Mesenchymal stem cell (in vitro differentiated cells and primary cell): ENCODE results near the gene CTNNA3.

Source experiments
- DNase-seq: peaks from one replicate; pipeline ENCODE4 v3.0.0-alpha.2; 2013
- H2AFZ ChIP-seq: one replicate; pipeline ENCODE4 v1.6.1; 2013; ENCODE audit warnings: low read depth, mild to moderate bottlenecking, control low read depth, inconsistent platforms, low read length, moderate library complexity
- H2AK5ac ChIP-seq: 2 replicates; pipeline ENCODE4 v1.6.1; 2013; ENCODE audit warnings: low read length, moderate library complexity, mild to moderate bottlenecking, inconsistent platforms; ENCODE audit not compliant: severe bottlenecking
- H2BK120ac ChIP-seq: one replicate; pipeline ENCODE4 v1.6.1; 2013; ENCODE audit warnings: low read depth, mild to moderate bottlenecking, inconsistent platforms, low read length, moderate library complexity
- H2BK12ac ChIP-seq, 2 experiments: one replicate each; pipeline ENCODE4 v1.6.1; 2013; ENCODE audit warnings: inconsistent platforms in 2 of 2, low read length in 2 of 2, mild to moderate bottlenecking in 2 of 2, moderate library complexity in 2 of 2, control low read depth in 1 of 2
- H2BK15ac ChIP-seq: one replicate; pipeline ENCODE4 v1.6.1; 2013; ENCODE audit warnings: mild to moderate bottlenecking, low read depth, inconsistent platforms; ENCODE audit not compliant: poor library complexity, severe bottlenecking
- H2BK5ac ChIP-seq: 2 replicates; pipeline ENCODE4 v1.6.1; 2013; ENCODE audit warnings: low read depth, mild to moderate bottlenecking, low read length, control low read depth, inconsistent platforms; ENCODE audit not compliant: poor library complexity, severe bottlenecking
- H3K14ac ChIP-seq, 2 experiments: one replicate each; pipeline ENCODE4 v1.6.1; 2013; ENCODE audit warnings: inconsistent platforms in 2 of 2, low read length in 2 of 2, control low read depth in 1 of 2, mild to moderate bottlenecking in 1 of 2, moderate library complexity in 1 of 2
- H3K18ac ChIP-seq, 2 experiments: one replicate each; pipeline ENCODE4 v1.6.1; 2013; ENCODE audit warnings: inconsistent platforms in 2 of 2, low read length in 2 of 2, control low read depth in 1 of 2, low read depth in 1 of 2, mild to moderate bottlenecking in 1 of 2
- H3K23ac ChIP-seq, 2 experiments: one replicate each; pipeline ENCODE4 v1.6.1; 2013; ENCODE audit warnings: inconsistent platforms in 2 of 2, low read length in 2 of 2, mild to moderate bottlenecking in 2 of 2, moderate library complexity in 2 of 2, control low read depth in 1 of 2
- H3K27ac ChIP-seq: 2 replicates; pipeline ENCODE4 v1.5.1; 2013; ENCODE audit warnings: mild to moderate bottlenecking, moderate library complexity, low read length, control low read depth, inconsistent platforms; ENCODE audit not compliant: poor library complexity, severe bottlenecking
- H3K27me3 ChIP-seq, 2 experiments: 2 replicates each; pipeline versions ENCODE4 v1.6.1 to v1.7.0; 2013; ENCODE audit warnings: low read length in 2 of 2, mild to moderate bottlenecking in 2 of 2, moderate library complexity in 2 of 2, control low read depth in 1 of 2, inconsistent platforms in 1 of 2; ENCODE audit not compliant: control insufficient read depth in 1 of 2, insufficient read depth in 1 of 2
- H3K36me3 ChIP-seq, 2 experiments: 2 replicates each; pipeline versions ENCODE4 v1.6.1 to v1.7.0; 2013; ENCODE audit warnings: low read length in 2 of 2, control low read depth in 1 of 2, inconsistent platforms in 1 of 2, low read depth in 1 of 2, mild to moderate bottlenecking in 1 of 2; ENCODE audit not compliant: insufficient read depth in 2 of 2, control insufficient read depth in 1 of 2
- H3K4ac ChIP-seq, 2 experiments: one replicate each; pipeline ENCODE4 v1.6.1; 2013; ENCODE audit warnings: inconsistent platforms in 2 of 2, low read length in 2 of 2, mild to moderate bottlenecking in 2 of 2, moderate library complexity in 2 of 2, control low read depth in 1 of 2, low read depth in 1 of 2
- H3K4me1 ChIP-seq: 2 replicates; pipeline ENCODE4 v1.6.1; 2013; ENCODE audit warnings: low read depth, low read length, control low read depth; ENCODE audit not compliant: control insufficient read depth, insufficient read depth
- H3K4me2 ChIP-seq: 2 replicates; pipeline ENCODE4 v1.6.1; 2013; ENCODE audit warnings: low read length, mild to moderate bottlenecking, inconsistent platforms; ENCODE audit not compliant: poor library complexity, severe bottlenecking
- H3K4me3 ChIP-seq, 2 experiments: 2 replicates each; pipeline versions ENCODE4 v1.5.1 to v1.7.0; 2013; ENCODE audit warnings: low read length in 2 of 2, mild to moderate bottlenecking in 2 of 2, control low read depth in 1 of 2, low read depth in 1 of 2; ENCODE audit not compliant: insufficient read depth in 1 of 2
- H3K79me1 ChIP-seq: replicated peaks from 2 replicates; pipeline ENCODE4 v1.6.1; 2013; ENCODE audit warnings: mild to moderate bottlenecking, control low read depth, low read length, inconsistent platforms; ENCODE audit not compliant: poor library complexity, severe bottlenecking
- H3K9ac ChIP-seq: 2 replicates; pipeline ENCODE4 v1.7.0; 2013; ENCODE audit warnings: mild to moderate bottlenecking, low read length, moderate library complexity
- H3K9me3 ChIP-seq: 2 replicates; pipeline ENCODE4 v1.7.0; 2013; ENCODE audit warnings: mild to moderate bottlenecking, low read length; ENCODE audit not compliant: control insufficient read depth
- H4K8ac ChIP-seq: one replicate; pipeline ENCODE4 v1.6.1; 2013; ENCODE audit warnings: inconsistent platforms, mild to moderate bottlenecking, low read length, moderate library complexity
- H4K91ac ChIP-seq: one replicate; pipeline ENCODE4 v1.6.1; 2013; ENCODE audit warnings: mild to moderate bottlenecking, low read length, inconsistent platforms
- WGBS: methylation state at CpG from one replicate; pipeline ENCODE4 v1.1.7; 2013; ENCODE audit warnings: mixed read lengths; 5-methylcytosine and 5-hydroxymethylcytosine counted together

CTNNA3 gene

GRCh38 chr10:67049988-67050387 lies 646.0 kb downstream of the CTNNA3 start:
- H3K27ac ChIP-seq = no peak overlapping the region
- no peaks in the 10 kb centered on the region for H3K27me3 ChIP-seq
- no peak overlapping the region for H2BK5ac ChIP-seq
- H2AFZ ChIP-seq = no peak overlapping the region
- no peak overlapping the region for H4K91ac ChIP-seq
- no peak overlapping the region for H2BK12ac ChIP-seq
- no peak overlapping the region for H3K4me2 ChIP-seq
- H3K4me1 ChIP-seq = no peaks in the 10 kb centered on the region
- H3K36me3 ChIP-seq = no peaks in the 10 kb centered on the region
- H2BK15ac ChIP-seq = no peak overlapping the region
- H3K4me3 ChIP-seq = no peak overlapping the region
- H3K9ac ChIP-seq = no peak overlapping the region
- H3K23ac ChIP-seq = no peak overlapping the region
- H2BK120ac ChIP-seq = no peak overlapping the region
- H3K18ac ChIP-seq = no peak overlapping the region
- no peak for DNase-seq
- H2AK5ac ChIP-seq = no peak overlapping the region
- H4K8ac ChIP-seq = no peak overlapping the region
- no peak overlapping the region for H3K4ac ChIP-seq
- H3K14ac ChIP-seq = no peak overlapping the region
- H3K9me3 ChIP-seq = no peaks in the 10 kb centered on the region
- 94% methylated on average over 1 of the region's 3 CpGs for WGBS
- no peaks in the 10 kb centered on the region for H3K79me1 ChIP-seq

DNA sequence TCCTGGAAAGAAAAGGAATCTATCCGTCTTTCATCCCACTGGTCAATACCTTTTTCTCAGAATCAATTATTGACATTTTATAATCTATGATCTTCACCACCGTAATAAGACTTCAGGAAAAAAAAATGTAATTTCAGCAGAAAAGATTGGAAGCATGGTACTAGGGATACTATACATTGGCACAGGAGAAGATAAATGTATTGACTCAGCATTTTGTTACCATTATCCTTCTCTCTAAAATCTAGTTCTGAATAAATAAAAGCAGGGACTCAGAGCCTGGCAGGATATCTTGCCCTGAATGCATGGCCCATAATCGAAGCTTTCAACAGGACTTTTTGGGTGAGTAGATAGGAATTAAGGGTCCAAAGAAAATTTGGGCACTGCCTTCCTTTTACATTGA lies 649.5 kb downstream of the CTNNA3 start:
- Histone ChIP-seq H2AK5ac (no peak overlapping the region), H3K79me1 (no peaks in the 10 kb centered on the region), H4K91ac (no peak overlapping the region), H3K27me3 (no peaks in the 10 kb centered on the region), H4K8ac (no peak overlapping the region), H3K4me1 (no peaks in the 10 kb centered on the region), H2BK5ac (no peak overlapping the region), H3K36me3 (no peaks in the 10 kb centered on the region), H2BK12ac (no peak overlapping the region), H3K18ac (no peak overlapping the region), H3K9me3 (no peaks in the 10 kb centered on the region), H2BK15ac (no peak overlapping the region), H3K23ac (no peak overlapping the region), H3K4ac (no peak overlapping the region), H3K14ac (no peak overlapping the region), H3K4me3 (no peak overlapping the region), H3K9ac (no peak overlapping the region), H2BK120ac (no peak overlapping the region), H3K27ac (no peak overlapping the region), H3K4me2 (no peak overlapping the region), H2AFZ (no peak overlapping the region)
- no peak for DNase-seq
- WGBS = 85% methylated on average over 2 of the region's 3 CpGs

GRCh38 chr10:67045404-67045803 lies 650.6 kb downstream of the CTNNA3 start:
- H2BK120ac ChIP-seq = no peak overlapping the region
- H3K18ac ChIP-seq = no peak overlapping the region
- WGBS = 92% methylated on average over 20 of the region's 22 CpGs
- no peak overlapping the region for H3K9ac ChIP-seq
- no peaks in the 10 kb centered on the region for H3K79me1 ChIP-seq
- H3K27me3 ChIP-seq = no peaks in the 10 kb centered on the region
- no peak overlapping the region for H2BK5ac ChIP-seq
- no peak overlapping the region for H3K4ac ChIP-seq
- H2BK15ac ChIP-seq = no peak overlapping the region
- no peak overlapping the region for H2BK12ac ChIP-seq
- H3K27ac ChIP-seq = no peak overlapping the region
- no peak overlapping the region for H3K23ac ChIP-seq
- no peak overlapping the region for H4K8ac ChIP-seq
- no peak overlapping the region for H2AK5ac ChIP-seq
- H3K9me3 ChIP-seq = no peaks in the 10 kb centered on the region
- no peak for DNase-seq
- H3K4me3 ChIP-seq = no peak overlapping the region
- no peaks in the 10 kb centered on the region for H3K36me3 ChIP-seq
- no peak overlapping the region for H4K91ac ChIP-seq
- no peak overlapping the region for H3K14ac ChIP-seq
- H2AFZ ChIP-seq = no peak overlapping the region
- H3K4me2 ChIP-seq = no peak overlapping the region
- no peaks in the 10 kb centered on the region for H3K4me1 ChIP-seq

DNA sequence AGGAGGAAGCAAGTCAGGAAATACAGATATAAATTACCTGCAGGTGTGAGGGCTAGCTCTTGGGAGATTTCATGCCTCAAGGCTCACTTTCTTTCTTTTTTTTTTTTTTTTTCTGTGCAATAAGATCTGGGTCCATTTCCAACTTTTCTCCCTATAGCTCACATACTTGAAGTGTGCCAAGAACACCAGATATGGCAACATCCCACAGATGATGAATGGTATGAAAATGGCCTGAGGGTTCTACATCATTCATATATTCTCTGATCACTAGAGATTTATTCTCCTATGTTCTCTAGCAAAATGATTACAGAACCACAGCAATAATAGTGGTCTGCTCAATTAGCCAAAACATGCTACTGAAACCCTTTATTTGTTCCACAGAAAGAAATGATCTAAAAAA lies 653.0 kb downstream of the CTNNA3 start:
- H3K27ac ChIP-seq = no peak overlapping the region
- no peak overlapping the region for H2BK5ac ChIP-seq
- no peak overlapping the region for H3K14ac ChIP-seq
- no peak overlapping the region for H2BK120ac ChIP-seq
- no peak overlapping the region for H4K8ac ChIP-seq
- no peak overlapping the region for H3K4me2 ChIP-seq
- H3K23ac ChIP-seq = no peak overlapping the region
- no peak overlapping the region for H2BK12ac ChIP-seq
- H2BK15ac ChIP-seq = no peak overlapping the region
- no peaks in the 10 kb centered on the region for H3K9me3 ChIP-seq
- no peaks in the 10 kb centered on the region for H3K79me1 ChIP-seq
- no peak overlapping the region for H2AFZ ChIP-seq
- no peak overlapping the region for H3K4me3 ChIP-seq
- DNase-seq = no peak
- no peaks in the 10 kb centered on the region for H3K36me3 ChIP-seq
- no peak overlapping the region for H3K9ac ChIP-seq
- no peak overlapping the region for H2AK5ac ChIP-seq
- no peak overlapping the region for H4K91ac ChIP-seq
- no peak overlapping the region for H3K4ac ChIP-seq
- H3K18ac ChIP-seq = no peak overlapping the region
- H3K27me3 ChIP-seq = no peaks in the 10 kb centered on the region
- no peaks in the 10 kb centered on the region for H3K4me1 ChIP-seq
